LNCaP clone FGC (cell line): ENCODE data around the gene SSTR3.

Source experiments
- DNase-seq: peaks from one replicate; pipeline ENCODE4 v3.0.0-alpha.2; 2011; ENCODE audit warnings: low read depth
- H3K4me3 ChIP-seq: 2 replicates; pipeline ENCODE4 v1.5.1; 2011; ENCODE audit warnings: mild to moderate bottlenecking, low read depth, low read length, control low read depth
- CTCF ChIP-seq: IDR thresholded peaks from 2 replicates; pipeline ENCODE4 v1.5.1; 2012; ENCODE audit warnings: mild to moderate bottlenecking; ENCODE audit not compliant: control insufficient read depth, insufficient read depth; ENCODE audit errors: extremely low read depth

The SSTR3 gene

GRCh38 chr22:37213218-37213855, 1.1 kb upstream of the SSTR3 start:
- no peak for DNase-seq
- H3K4me3 ChIP-seq = no peak overlapping the region
- no peak for TF ChIP-seq CTCF

DNA sequence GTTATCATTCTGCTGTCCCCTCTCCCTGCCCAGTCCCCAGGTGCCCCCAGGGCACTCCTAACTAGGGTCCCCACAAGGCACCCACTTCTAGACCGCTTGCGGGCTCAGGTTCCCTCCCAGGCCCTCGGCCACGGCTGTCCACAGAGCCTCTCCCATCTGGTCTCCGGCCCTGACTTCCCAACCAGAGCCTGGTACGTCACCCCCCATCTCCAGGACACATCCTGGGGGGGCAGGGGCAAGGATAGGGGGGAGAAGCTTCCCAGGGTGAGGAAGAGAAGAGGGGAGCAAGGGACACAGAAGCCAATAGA, 457 bp downstream of the SSTR3 start:
- no peak for TF ChIP-seq CTCF
- no peak for DNase-seq
- no peak overlapping the region for H3K4me3 ChIP-seq

GRCh38 chr22:37211075-37211865, 1.0 kb downstream of the SSTR3 start:
- no peak overlapping the region for H3K4me3 ChIP-seq
- TF ChIP-seq CTCF = no peak
- no peak for DNase-seq

DNA sequence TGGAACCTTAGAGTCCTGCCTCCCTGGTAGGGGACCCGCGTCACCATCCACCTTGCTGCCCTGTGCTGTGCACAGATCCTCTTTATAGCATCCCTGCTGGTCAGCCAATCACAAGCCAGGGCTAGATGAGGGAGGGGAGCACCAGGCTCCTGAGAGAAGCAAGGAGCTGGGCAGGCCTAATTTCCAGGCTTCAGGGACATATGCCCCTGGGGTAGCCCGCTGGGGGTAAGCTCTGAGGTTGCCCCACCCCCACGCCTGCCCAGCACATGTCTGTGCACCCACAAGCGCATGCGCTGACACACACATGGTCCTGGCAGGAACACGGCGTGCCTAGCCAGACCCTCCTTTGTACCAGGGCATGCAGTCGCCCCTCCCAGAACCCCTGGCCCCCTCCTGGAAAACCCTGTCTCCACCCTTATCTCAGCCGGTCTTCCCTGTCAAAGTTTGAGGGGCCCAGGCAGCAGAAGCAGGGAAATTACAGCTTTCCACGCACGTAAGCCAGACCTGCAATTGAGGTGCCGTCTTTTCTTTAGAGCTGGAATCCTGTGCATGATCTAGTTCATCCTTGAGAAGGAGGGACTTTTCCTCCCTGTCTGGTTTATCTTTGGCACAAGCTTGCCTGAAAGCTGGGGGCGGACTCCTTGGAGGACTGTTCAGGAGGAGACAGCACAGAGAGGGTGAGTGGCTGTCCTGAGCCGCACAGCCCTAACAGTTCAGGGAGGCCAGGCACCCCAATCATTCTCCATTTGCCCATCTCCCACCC, 2.1 kb downstream of the SSTR3 start:
- DNase-seq = no peak
- no peak overlapping the region for H3K4me3 ChIP-seq
- TF ChIP-seq CTCF = no peak

- TF ChIP-seq CTCF = no peak
- no peak overlapping the region for H3K4me3 ChIP-seq
- no peak for DNase-seq
These were observed 3.0 kb downstream of the SSTR3 start for GRCh38 chr22:37209140-37209845.

GRCh38 chr22:37208401-37209139, 3.7 kb downstream of the SSTR3 start:
- no peak for DNase-seq
- TF ChIP-seq CTCF = no peak
- H3K4me3 ChIP-seq = no peak overlapping the region
